Parathyroid adenoma (tissue), 2 donors: ENCODE data around the gene PPP4R2.

Experiments
- H2AFZ ChIP-seq: fragments of 300-600 bp; sonication (generic); one replicate; pipeline ENCODE4 v1.7.0; 2017; ENCODE audit warnings: antibody characterized with exemption, mild to moderate bottlenecking
- H3K27ac ChIP-seq: fragments of 300-600 bp; sonication (generic); one replicate; pipeline ENCODE4 v1.7.0; 2017
- H3K27me3 ChIP-seq: fragments of 300-600 bp; sonication (generic); one replicate; pipeline ENCODE4 v1.7.0; 2017; ENCODE audit warnings: low read length; ENCODE audit not compliant: control insufficient read depth, insufficient read depth
- H3K36me3 ChIP-seq: fragments of 300-600 bp; sonication (generic); one replicate; pipeline ENCODE4 v1.7.0; 2017; ENCODE audit warnings: low read length; ENCODE audit not compliant: control insufficient read depth, insufficient read depth
- H3K4me1 ChIP-seq: fragments of 300-600 bp; sonication (generic); one replicate; pipeline ENCODE4 v1.7.0; 2017; ENCODE audit warnings: control low read depth
- H3K4me2 ChIP-seq: fragments of 300-600 bp; sonication (generic); one replicate; pipeline ENCODE4 v1.7.0; 2017; ENCODE audit warnings: low read length
- H3K4me3 ChIP-seq: fragments of 300-600 bp; sonication (generic); one replicate; pipeline ENCODE4 v1.7.0; 2017; ENCODE audit warnings: low read depth, low read length
- H3K79me2 ChIP-seq: fragments of 300-600 bp; sonication (generic); one replicate; pipeline ENCODE4 v1.7.0; 2017; ENCODE audit warnings: control low read depth
- H3K9ac ChIP-seq: fragments of 300-600 bp; sonication (generic); one replicate; pipeline ENCODE4 v1.7.0; 2017; ENCODE audit warnings: mild to moderate bottlenecking
- H3K9me3 ChIP-seq: fragments of 300-600 bp; sonication (generic); one replicate; pipeline ENCODE4 v1.7.0; 2017; ENCODE audit warnings: low read length; ENCODE audit not compliant: control insufficient read depth
- CTCF ChIP-seq: fragments of 300-600 bp; sonication (generic); IDR thresholded peaks from one replicate; pipeline ENCODE4 v1.7.0; 2017; ENCODE audit warnings: antibody characterized with exemption, mild to moderate bottlenecking
- donor health status: primary hyperparathyroidism.

The PPP4R2 gene

GRCh38 chr3:72960812-72961518, 35.6 kb upstream of the PPP4R2 start:
- Histone ChIP-seq H2AFZ (no peak overlapping the region), H3K9me3 (no peaks in the 10 kb centered on the region), H3K4me2 (no peak overlapping the region), H3K36me3 (no peaks in the 10 kb centered on the region), H3K9ac (no peak overlapping the region), H3K4me3 (no peak overlapping the region), H3K27ac (no peak overlapping the region), H3K4me1 (no peaks in the 10 kb centered on the region), H3K79me2 (no peaks in the 10 kb centered on the region), H3K27me3 (no peaks in the 10 kb centered on the region)
- no peak for TF ChIP-seq CTCF

- no peak overlapping the region for H2AFZ ChIP-seq
- no peak overlapping the region for H3K9ac ChIP-seq
- no peaks in the 10 kb centered on the region for H3K27me3 ChIP-seq
- no peak overlapping the region for H3K4me2 ChIP-seq
- no peaks in the 10 kb centered on the region for H3K9me3 ChIP-seq
- no peak for TF ChIP-seq CTCF
- H3K79me2 ChIP-seq = no peaks in the 10 kb centered on the region
- H3K36me3 ChIP-seq = no peaks in the 10 kb centered on the region
- H3K4me3 ChIP-seq = no peak overlapping the region
- no peaks in the 10 kb centered on the region for H3K4me1 ChIP-seq
- H3K27ac ChIP-seq = no peak overlapping the region
Measured at GRCh38 chr3:72961752-72962151, 34.9 kb upstream of the PPP4R2 start.

GRCh38 chr3:72962317-72962716, 34.3 kb upstream of the PPP4R2 start:
- Histone ChIP-seq H3K9me3 (no peaks in the 10 kb centered on the region), H3K36me3 (no peaks in the 10 kb centered on the region), H3K27ac (no peak overlapping the region), H3K27me3 (no peaks in the 10 kb centered on the region), H3K4me2 (no peak overlapping the region), H3K4me3 (no peak overlapping the region), H3K9ac (no peak overlapping the region), H3K79me2 (no peaks in the 10 kb centered on the region), H3K4me1 (no peaks in the 10 kb centered on the region), H2AFZ (no peak overlapping the region)
- TF ChIP-seq CTCF = no peak

GRCh38 chr3:72964633-72965032, 32.0 kb upstream of the PPP4R2 start:
- Histone ChIP-seq H3K4me1 (no peaks in the 10 kb centered on the region), H3K79me2 (no peaks in the 10 kb centered on the region), H3K27me3 (no peaks in the 10 kb centered on the region), H2AFZ (no peak overlapping the region), H3K9me3 (no peaks in the 10 kb centered on the region), H3K27ac (no peak overlapping the region), H3K4me2 (no peak overlapping the region), H3K9ac (no peak overlapping the region), H3K4me3 (no peak overlapping the region), H3K36me3 (no peaks in the 10 kb centered on the region)
- no peak for TF ChIP-seq CTCF

- Histone ChIP-seq H3K4me3 (no peak overlapping the region), H3K4me2 (no peak overlapping the region), H3K9me3 (no peaks in the 10 kb centered on the region), H3K27me3 (no peaks in the 10 kb centered on the region), H3K27ac (no peak overlapping the region), H3K79me2 (no peaks in the 10 kb centered on the region), H3K36me3 (no peaks in the 10 kb centered on the region), H3K4me1 (no peaks in the 10 kb centered on the region), H3K9ac (no peak overlapping the region), H2AFZ (no peak overlapping the region)
- no peak for TF ChIP-seq CTCF
Measured at GRCh38 chr3:72968266-72968664, 28.3 kb upstream of the PPP4R2 start.
